ENCODE data around the gene VCL.
A peak's percentile ranks its signal among the peaks of the same experiment; 100 is the strongest.
"Not testable (repeated sequence)": the region's sequence is repeated elsewhere in the genome, so short reads cannot be mapped to it uniquely, and the experiment has no call there.

Gene VCL

DNA sequence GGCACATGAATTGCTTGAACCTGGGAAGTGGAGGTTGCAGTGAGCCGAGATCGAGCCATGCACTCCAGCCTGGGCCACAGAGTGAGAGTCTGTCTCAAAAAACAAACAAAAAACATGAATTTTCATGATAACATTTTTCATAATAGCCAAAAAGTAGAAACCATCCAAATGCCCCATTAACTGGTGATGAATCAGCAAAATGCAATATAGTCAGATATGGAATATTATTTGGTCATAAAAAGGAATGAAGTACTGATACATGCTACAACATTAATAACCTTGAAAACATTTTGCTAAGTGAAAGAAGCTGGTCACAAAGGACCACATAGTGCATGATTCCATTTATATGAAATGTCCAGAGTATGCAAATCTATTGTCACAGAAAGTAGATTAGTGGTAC lies 24.5 kb upstream of the VCL start:
- no peak for DNase-seq

DNA sequence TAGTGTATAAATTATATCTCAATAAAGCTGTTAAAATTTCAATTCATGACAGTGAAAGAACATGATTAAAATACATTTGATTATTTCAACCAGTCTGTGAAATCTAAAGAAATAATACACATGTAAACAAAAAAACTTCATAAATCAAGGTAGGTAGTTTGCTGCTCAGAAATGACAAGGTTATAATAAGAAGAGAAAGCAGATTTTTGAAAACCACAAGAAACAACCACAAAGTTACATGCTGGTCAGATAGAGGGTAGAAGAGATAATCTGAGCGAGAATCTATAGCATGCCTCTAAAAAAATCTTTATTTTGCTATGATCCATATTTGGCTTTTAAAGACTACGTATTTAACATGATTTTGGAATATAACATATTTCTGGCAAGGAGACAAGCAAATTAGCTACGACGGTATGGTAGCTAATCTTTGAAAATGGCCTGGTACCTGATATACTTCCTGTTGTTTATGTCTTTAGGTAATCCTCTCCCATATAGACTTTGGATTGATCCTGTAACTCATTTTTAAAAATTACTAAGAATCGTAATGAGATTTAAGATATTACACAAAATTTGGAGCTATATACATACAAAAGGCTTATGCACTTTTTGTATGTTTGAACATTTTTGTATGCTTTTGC lies 23.5 kb upstream of the VCL start:
- DNase-seq, result no peak

DNA sequence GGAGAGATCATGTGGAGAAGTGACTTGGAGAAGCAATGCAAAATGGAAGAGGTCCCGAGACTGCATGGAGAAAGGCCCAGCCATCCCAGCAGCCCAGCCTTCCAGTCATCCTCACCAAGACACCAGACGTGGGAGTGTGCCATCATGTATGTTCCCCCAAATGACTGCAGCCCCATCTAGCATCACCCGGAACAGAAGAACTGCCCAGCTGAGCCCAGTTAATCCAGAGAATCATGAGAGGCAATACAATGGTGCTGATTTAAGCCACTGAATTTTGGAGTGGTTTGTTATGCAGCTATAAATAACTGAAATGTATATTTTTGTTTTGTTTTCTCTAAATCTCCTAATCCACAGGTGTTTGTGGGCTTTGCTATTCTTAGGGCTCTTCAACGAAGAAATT lies 22.5 kb upstream of the VCL start:
- no peak for DNase-seq

DNA sequence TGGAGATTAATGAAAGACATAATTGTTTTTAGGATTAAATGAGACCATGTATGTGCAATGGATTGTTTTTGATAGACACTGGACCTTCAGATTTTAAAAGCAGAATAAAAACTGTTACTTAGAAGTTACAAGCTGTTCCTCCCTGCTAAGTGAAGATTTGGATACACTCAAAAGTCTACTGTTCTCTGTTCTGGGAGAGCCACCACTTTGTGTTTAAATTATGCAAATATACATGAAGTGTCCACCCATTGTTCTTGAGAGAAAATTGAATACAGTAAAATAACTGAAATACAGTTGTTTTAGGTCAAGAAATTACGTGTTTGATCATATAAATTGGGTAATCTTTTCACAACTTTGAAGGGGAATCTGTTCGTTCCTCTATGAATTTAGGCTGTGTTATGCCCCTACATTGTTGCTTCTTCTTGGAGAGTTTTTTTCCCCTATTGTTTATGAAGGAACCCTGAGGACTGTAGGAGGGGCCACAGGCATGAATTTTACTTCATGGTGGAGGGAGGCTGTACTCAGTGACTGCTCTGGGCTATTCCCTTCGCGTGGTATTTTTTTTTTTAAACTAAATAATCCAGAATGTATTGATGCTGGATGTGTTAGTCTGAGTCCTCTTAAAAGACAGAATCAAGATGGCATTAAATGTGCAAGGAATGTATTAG lies 18.6 kb upstream of the VCL start:
- no peak for DNase-seq

DNA sequence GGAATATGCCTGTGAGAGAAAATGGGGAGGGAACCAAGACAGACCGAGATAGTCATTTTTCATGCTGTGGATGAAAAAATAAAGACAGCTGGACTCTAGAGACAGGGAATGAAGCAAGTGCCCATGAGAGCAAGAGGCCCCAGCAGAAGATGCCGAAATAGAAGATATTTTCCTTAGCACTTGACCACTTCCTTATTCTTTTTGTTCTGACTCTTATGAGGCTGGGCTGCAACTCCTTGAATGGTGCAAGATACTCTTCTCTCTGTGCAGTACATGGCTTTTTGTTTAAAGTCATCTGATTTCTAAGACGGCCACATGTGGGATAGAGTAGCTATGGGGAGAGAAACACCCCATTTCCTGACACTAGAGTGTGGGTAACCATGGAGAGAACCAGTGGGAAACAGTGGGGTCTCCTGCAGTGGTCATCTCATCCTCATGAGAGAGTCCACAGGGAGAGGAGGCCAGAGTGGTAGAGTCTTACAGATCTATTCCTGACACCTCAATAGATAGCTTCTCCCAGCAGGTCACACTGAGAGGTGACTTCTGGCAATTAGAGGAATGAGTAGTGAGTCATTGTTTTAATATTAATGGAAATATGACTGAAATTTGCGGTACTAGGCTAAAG lies 18.0 kb upstream of the VCL start:
- DNase-seq, result no peak

DNA sequence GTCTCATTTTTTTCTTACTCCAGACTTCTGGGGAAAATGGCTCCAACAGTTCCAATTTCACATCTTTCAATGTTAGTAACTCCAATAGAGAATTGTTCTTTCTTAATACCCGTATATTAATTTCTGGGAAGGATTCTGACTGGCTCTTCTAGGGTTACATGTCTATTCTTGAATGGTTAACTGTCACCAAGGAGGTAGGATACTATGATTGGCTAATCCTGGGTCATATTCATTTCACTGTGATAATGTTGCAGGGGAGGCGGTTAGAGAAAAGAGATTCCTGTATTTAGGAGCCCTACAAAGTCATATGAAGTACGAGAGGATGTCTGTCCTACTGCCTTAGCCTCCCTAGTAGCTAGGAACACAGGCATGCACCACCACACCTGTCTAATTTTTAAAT lies 16.1 kb upstream of the VCL start:
- DNase-seq, result no peak

DNA sequence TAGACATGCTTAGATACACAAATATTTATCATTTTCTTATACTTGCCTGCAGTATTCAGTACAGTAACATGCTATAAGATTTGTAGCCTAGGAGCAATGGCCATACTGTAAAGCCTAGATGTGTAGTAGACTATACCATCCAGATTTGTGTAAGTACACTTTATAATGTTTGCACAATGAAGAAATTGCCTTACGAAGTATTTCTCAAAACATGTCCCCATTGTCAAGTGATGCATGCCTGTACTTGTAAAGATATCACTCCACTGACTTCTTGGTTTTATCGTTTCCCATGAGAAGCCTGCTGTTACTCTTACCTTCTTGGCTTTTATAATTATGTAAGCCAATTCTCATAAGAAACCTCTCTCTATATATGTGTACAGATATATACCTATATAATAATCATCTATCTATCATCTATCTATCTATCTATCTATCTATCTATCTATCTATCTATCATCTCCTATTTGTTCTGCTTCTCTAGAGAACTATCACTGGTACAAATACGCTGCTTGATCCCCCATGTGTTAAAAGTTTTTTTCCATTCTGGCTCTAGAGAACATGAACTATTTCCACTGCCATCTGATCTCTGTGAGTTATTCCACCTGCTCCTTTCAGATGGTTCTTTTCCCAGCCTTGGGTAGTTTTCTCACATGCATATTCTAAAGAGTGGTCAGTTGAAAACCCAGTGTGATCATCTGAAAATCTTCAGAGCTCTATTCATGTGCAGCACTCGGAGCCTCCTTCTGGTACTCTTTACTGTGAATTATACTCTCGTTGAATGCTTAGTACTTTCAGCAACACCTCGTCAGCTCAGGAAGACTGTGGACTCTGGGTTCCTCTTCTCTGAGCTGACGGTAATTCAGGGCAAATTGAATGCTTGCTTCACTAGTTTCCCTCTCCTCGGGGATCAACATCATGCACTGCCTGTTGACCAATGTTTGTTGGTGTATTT lies 14.5 kb upstream of the VCL start:
- DNase-seq, result no peak

DNA sequence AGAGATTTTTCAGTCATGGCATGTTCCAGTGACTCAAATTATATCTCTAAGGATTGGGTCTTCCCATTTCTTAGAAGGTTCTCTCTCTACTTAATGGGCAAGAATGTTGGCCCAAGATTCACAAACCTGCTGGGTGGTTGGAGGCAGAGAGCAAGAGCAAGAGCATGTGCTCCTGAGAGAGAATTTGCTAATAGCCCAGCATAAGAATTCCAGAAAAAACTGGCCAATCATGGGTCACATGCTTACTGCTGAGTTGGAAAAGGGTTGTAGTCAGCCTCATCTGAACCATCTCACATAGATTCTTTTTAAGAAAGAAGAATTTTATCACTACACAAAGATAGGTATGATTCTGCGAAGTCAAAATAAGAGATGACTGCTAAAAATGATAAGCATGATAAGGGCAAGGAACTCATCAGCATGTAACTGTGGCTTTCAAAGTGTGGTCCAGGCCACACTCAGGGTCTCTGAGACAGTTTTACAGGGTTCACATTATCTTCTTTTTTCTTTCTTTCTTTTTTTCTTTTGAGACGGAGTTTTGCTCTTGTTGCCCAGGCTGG lies 8.2 kb upstream of the VCL start:
- no peak for DNase-seq

DNA sequence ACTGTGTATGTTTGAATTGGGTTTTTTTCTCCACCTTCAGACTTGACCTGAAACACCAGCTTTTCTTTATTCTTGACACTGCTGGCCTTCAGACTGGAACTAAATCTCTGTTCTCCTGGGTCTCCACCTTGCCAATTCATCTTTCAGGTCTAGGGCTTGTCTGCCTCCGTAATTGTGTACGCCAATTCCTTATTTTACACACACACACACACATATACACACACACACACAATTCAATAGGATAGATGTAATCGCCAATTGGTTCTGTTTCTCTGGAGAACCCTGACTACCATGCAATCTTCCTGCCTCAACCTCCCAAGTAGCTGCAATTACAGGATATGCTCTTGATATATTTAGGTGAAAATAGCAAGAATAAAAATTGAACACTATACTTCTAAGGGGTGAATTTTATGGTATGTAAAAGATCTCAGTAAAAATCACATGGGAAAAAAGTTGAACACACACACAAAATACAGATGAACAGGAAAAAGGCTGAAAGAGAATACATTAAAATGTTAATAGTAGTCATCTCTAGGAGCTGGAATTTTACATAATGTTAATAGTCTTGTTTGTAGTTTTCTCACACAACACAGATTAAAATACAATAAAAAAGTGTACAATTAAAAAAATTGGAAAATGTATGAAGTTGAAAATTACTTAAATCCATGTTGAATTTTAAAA lies 6.6 kb upstream of the VCL start:
- DNase-seq, result no peak

DNA sequence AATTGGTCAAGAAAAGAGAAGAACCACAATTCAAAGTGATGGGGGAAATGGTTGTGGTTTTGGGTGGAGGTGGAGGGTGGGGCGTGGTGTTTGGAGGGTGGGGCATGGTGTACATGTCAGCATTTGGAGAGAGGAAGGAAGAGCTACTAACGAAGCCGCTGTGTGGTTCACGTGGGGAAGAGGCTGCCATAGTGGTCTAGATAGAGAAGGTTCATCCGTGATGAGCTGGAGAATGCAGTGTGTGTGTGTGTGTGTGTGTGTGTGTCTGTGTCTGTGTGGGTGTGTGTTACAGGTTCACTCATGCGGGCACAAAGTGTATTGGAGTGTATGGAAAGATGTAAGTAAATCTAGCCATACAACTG lies 6.1 kb upstream of the VCL start:
- DNase-seq, result no peak

DNA sequence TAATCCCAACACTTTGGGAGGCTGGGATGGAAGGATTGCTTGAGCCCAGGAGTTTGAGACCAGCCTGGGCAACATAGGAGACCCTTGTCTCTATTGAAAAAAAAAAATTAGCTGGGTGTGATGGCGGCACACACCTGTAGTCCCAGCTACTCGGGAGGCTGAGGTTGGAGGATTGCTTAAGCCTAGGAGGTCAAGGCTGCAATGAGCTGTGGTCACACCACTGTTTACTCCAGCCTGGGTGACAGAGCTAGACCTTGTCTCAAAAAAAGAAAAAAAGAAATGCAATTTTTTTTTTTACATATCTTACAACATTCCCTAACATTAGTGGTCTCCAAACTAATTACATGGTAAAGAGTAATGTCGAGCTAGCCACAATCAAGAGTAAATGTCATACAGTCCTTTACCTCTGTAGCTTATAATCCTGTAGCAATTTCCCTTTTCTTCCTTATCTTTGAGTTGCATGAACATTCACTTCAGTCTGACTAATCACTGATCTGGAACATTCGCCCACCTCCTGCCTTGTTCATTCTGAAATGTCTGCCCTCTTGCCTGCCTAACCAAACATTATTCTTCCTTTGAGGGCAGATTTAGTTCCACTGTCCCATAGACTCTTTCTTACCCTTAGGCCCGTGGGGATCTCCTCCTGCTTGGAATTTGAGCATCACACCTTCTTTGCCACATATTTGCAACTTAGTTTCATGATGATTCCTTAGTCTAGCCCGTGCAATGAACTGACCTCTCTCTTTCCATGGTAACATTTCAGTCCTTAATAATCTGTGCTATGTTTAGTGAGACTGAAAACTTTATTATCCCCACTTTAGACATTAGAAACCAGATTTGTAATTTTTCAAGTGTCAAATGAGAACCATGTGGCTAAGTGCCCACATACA lies 4.8 kb upstream of the VCL start:
- no peak for DNase-seq

DNA sequence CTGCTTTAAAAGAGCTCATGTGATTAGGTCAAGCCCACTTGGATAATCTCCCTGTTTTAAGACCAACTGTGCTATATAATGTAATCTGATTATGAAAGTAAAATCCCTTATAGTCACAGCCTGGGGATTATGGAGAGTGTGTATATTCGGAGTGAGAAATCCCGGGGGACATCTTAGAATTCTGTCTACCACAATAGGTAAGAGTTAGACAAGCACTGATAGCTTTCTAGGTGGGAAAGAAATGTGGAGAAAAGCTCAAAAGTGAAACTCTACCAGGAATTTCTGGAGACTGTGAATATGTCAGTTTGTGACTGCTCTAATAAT lies 2.9 kb upstream of the VCL start:
- no peak for DNase-seq

DNA sequence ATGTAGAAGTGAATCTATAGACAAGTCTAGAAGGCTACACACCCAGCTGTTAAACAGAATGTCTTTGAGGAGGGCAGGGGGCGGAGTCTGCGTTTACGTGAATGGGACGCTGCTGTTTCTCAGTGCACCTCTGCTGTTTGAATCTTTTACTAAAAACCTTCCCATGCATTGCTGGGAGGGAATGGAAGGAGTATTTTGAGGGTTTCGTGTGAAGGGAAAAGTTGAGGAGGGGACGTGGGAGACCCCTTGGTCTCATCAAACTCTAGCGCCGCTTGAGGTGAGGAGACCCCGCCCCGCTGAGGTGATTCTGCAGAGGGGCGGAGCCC lies 492 bp upstream of the VCL start:
- peak in 1 of 2 experiments; percentile 81 for DNase-seq

DNA sequence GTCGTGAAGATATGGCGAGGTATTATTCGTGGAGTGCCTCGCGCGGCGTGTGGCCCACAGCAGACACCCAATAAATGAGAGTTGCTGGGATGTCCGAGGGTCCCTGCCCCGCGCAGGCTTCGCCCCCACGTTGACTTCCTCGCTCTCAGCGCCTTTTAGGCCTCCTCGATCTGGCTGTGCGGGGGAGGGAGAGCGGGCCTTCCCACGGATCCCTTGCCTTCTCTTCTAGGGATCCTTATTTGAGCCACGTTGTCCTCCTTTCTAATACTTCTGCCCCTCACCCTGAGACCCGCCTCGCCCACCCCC lies 660 bp downstream of the VCL start:
- DNase-seq, result no peak

DNA sequence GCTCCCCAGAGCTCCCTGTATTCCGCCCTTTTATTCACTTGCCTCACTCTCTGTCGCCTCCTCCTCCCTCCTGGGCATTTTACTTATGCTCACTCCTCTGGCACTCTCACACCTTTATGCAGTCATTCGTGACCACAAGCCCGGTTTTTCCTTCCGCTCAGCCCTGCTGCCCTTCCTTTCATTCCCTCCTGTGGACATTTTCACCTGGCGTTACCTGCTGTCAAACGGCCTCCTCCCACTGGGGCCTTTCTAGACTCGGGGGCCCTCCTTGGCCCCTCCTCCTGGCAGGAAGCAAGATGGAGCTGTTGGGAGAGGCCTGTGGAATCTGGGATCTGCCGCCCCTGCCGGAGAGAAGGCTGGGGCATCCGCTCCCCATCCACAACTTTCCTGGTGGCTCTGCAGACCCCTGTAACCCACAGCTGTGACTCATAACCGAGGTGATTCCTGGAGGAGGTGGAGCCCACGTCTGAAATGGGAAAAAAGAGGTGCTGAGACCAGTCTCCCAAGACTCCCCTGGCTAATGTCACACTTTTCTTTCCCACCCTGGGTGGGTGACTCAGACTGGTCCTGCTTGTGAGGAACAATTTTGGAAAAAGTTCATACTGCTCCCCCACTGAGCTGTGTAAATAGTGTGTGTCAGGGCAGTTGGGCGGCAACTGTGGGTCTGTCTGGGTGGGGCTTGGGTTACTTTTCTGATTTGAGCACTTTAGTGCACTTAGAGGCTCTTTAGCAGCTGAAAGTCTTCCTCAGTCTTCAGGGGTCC lies 1.2 kb downstream of the VCL start:
- DNase-seq, result peak; percentile 43 to 69

DNA sequence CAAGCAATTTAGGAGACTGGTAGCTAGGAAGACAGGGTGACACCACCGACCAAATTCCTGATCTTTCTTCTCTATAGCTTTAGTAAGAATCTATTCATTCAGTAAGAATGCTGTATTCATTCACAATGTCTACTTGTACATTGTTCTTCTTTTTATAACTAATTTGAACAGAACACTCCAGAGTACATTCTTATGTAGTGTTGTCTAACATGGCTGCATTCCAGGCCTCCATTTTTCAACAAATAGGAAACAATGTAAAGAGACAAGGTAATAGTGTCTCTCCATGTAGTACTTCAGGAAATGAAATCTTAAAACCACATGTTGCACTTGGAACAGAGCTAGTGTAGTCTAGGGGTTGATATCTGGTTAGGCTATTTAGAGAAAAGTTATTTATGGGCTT lies 1.8 kb downstream of the VCL start:
- no peak for DNase-seq

DNA sequence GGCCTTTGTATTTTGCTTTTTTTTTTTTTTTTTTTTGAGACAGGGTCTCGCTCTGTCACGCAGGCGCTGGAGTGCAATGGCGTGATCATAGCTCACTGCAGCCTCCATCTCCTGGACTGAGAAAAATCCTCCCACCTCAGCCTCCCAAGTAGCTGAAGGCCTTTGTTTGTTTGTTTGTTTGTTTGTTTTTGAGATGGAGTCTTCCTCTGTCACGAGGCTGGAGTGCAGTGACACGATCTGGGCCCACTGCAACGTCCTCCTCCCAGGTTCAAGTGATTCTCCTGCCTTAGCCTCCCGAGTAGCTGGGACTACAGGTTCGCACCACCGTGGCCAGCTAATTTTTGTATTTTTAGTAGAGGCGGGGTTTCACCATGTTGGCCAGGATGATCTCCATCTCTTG lies 2.3 kb downstream of the VCL start:
- not testable (repeated sequence) for DNase-seq

DNA sequence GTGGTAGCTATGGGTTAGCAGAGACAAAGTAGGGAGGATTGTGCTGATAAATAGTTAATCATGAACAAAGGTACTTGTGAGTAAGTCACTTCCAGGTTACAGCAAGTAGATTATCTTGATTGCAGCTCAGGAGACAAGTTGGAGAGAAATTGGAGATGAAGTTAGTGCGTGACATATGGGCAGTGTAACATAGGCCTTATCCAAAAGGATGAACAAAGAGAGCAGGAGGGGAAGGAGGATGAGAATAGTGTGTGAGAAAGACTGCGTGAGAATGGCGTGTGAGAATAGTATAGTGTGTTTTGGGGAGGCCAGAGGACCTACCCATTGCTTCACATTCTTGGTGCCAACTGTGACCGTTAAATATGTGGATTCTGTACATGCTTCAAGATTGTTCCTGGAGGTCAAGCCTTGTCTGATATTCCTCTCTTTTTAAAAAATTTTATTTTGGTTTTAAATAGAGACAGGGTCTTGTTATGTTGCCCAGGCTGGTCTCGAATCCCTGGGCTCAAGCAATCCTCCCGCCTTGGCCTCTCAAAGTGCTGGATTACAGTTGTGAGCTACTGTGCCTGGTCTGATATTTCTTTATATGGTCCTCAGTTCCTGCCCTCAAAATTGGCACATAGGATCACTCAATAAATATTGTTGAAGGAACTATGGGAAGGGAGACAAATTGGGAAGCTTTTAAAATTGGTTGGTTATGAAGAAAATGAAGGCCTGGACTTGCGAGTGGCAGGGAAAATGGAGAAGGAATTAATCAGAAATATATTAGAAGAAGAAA lies 3.2 kb downstream of the VCL start:
- DNase-seq, result no peak

DNA sequence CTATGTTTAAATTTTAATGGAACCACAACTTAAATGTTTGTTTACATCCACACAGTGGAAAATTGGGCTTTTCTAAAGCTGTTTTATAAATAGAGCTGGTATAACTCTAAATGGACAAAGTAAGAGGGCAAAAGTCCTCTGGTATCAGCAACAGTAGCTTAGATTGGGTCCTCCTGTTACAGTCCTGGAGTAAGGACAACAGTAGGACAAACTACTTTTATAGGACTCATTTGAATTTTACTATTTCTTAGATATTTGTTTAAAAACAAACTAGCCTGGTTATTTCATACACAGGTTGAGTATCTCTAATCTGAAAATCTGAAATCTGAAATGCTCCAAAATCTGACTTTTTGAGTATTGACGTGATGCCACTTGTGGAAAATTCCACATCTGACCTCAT lies 8.4 kb downstream of the VCL start:
- no peak for DNase-seq

DNA sequence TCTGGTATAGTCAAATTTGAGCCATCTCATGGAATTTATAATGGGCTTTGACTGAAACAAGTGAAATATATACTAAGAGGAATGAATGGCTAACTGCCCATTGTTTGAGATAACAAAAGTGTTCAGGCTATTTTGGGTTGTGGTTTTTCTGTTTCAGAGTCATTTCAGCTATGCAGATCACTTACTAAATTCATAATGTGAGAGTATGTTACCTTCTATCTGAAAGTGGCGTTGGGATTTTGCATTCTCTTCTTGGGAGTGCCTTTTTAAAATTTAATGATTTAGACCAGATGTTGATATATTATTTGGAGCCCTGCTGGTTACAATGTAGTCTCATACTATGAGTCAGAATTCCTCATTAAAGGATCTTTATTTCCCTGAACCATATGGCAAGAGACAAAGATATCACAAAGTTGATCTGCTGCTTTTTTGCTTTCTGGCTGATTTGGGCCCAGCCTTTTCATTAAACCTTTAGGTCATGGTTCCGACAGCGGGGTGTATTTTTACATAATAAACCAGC lies 10.4 kb downstream of the VCL start:
- peak in 1 of 2 experiments; percentile 30 for DNase-seq

All from SW 1271 (cell line).